Effector CD4-positive, alpha-beta T cell (primary cell): Measurements from ENCODE around the gene SHROOM4. TPM values are rescaled to one million over a fixed set of nuclear protein-coding genes. Genes with fewer than 3 reads are reported as not detected.

Experiments used
- DNase-seq: peaks from one replicate; pipeline ENCODE4 v3.0.0-alpha.2; 2020
- total RNA-seq: gene quantifications from one replicate; lab custom pipeline; 2026; lab: John Stamatoyannopoulos, UW

SHROOM4 gene, protein sequence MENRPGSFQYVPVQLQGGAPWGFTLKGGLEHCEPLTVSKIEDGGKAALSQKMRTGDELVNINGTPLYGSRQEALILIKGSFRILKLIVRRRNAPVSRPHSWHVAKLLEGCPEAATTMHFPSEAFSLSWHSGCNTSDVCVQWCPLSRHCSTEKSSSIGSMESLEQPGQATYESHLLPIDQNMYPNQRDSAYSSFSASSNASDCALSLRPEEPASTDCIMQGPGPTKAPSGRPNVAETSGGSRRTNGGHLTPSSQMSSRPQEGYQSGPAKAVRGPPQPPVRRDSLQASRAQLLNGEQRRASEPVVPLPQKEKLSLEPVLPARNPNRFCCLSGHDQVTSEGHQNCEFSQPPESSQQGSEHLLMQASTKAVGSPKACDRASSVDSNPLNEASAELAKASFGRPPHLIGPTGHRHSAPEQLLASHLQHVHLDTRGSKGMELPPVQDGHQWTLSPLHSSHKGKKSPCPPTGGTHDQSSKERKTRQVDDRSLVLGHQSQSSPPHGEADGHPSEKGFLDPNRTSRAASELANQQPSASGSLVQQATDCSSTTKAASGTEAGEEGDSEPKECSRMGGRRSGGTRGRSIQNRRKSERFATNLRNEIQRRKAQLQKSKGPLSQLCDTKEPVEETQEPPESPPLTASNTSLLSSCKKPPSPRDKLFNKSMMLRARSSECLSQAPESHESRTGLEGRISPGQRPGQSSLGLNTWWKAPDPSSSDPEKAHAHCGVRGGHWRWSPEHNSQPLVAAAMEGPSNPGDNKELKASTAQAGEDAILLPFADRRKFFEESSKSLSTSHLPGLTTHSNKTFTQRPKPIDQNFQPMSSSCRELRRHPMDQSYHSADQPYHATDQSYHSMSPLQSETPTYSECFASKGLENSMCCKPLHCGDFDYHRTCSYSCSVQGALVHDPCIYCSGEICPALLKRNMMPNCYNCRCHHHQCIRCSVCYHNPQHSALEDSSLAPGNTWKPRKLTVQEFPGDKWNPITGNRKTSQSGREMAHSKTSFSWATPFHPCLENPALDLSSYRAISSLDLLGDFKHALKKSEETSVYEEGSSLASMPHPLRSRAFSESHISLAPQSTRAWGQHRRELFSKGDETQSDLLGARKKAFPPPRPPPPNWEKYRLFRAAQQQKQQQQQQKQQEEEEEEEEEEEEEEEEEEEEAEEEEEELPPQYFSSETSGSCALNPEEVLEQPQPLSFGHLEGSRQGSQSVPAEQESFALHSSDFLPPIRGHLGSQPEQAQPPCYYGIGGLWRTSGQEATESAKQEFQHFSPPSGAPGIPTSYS (N-terminal part only)
- not detected for total RNA-seq

DNA sequence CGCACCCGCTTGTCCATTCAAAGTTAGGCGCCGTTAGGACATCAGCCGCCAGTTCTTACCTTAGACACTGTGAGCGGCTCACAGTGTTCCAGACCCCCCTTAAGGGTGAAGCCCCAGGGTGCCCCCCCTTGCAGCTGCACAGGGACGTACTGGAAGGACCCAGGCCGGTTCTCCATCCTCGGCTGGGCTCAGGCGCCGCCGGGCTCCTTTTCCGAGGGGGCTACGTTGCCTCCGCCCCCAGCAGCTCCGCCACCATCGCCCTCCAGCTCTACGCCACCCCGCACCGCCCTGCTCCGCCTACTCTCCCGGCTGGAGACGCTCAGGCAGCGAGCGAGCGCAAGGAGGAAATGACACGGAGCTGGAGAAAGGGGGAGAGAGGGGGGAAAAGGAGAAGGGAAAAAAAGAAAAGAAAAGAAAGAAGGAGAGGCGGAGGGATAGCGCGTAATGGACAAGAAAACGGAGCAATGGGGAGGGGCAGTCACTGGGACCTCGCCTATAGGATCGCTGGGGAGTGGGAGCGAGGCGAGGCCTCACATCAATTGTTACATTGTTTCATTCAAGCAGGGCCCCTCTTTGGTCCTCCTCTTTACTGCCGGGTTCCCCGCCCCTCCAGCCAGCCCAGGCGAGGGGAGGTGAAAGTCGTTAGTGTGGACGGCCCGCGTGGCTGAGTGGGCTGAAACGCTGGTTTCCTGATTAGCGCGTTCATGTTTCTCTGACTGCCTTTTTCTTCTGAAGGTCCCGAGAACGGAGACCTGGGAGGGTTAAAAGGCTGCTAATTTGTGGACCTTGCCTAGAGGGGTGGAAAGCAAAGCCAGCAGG, at the start of gene SHROOM4:
SHROOM4 (minus strand) TSS at position 352 of the 819 bp plus-strand sequence; CDS start at position 176, 176 bp downstream.
- no peak for DNase-seq

DNA sequence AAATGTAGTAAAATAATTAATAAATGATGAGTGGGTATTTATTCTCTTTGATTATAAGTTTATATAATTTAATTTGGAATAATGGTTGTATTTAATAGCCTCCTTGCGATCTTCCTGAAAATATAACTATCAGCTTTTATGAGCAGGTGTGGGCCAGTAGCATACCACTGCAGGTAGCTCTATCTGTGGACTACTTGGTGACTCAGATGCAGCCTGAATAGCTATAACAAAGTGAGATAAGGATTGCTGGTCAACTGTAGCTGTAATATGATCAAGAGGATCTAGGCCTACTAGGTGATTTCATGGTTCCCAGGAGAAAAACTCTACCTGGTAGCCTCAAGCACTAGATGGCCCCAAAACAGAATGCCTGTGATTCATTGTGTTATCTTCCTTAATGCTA, 49.5 kb upstream of the SHROOM4 start:
- no peak for DNase-seq

GRCh38 chrX:50860518-50860917, 46.5 kb upstream of the SHROOM4 start:
- no peak for DNase-seq

- DNase-seq: no peak
These were observed 44.6 kb upstream of the SHROOM4 start for GRCh38 chrX:50858548-50858947.

DNA sequence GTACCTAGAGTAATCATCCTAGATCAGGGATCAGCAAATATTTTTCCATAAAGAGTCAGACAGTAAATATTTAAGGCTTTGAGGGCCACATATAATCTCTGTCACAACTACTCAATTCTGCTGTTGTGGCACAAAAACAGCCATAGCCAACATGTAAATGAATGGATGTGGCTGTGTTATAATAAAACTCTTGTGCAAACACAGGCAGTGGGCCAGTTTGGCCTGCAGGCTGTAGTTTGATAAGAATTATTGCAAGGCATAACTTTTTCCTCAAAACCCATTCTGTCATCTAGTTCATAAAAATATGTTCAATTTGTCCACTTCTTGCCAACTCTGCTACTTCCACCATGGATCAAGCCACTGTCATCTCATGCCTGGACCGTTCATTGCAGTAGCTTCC, 39.4 kb upstream of the SHROOM4 start:
- DNase-seq: no peak

DNA sequence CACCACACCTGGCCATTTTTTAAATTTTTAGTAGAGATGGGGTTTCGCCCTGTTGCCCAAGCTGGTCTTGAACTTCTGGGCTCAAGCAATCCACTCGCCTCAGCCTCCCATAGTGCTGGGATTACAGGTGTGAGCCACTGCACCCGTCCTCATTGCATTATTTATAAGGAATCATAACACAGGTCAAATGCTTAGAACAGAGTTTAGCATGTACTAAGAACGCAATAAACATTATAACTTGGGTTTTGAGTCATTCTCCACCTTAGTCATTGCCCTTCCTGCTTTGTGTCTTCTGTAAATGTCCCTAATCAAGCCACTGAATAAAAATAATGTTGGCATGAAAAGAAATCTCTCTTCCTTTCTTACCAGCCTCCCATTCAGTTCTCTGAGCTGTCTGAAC, 38.5 kb upstream of the SHROOM4 start:
- DNase-seq: no peak

DNA sequence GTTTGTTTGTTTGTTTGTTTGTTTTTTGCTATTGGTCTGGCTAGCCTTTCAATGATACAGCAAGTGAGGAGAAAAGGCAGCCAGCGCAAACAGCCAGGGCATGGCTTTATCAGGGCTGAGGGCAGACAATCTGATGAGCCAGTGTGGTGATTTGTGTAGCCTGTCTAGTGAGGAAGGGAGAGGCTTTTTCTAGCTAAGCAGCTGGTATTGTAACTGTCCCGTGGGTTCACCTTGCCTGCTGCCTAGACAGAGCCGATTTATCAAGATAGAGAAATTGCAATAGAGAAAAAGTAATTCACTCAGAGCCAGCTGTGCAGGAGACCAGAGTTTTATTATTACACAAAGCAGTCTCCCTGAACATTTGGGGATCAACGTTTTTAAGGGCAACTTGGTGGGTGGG, 28.2 kb upstream of the SHROOM4 start:
- DNase-seq: no peak

DNA sequence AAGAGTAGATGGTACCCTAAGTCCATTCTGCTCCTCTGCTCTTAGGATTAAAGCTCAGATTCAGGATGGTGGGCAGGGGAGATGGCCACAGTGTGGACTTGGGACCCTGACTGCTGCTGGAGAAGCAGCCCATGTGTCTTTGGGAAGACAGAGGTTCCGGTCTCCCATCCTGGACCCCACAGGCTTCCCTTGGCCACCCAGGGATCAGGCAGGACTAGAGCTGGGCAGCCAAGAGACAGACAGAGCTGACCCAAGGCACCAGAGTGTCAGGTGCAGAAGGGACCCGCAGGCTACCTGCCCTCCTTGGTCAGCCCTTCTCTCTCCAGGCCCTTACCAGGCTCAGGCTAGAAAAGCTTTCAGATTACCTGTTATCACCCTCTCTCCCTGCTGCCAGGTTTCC, 25.7 kb upstream of the SHROOM4 start:
- DNase-seq: no peak

DNA sequence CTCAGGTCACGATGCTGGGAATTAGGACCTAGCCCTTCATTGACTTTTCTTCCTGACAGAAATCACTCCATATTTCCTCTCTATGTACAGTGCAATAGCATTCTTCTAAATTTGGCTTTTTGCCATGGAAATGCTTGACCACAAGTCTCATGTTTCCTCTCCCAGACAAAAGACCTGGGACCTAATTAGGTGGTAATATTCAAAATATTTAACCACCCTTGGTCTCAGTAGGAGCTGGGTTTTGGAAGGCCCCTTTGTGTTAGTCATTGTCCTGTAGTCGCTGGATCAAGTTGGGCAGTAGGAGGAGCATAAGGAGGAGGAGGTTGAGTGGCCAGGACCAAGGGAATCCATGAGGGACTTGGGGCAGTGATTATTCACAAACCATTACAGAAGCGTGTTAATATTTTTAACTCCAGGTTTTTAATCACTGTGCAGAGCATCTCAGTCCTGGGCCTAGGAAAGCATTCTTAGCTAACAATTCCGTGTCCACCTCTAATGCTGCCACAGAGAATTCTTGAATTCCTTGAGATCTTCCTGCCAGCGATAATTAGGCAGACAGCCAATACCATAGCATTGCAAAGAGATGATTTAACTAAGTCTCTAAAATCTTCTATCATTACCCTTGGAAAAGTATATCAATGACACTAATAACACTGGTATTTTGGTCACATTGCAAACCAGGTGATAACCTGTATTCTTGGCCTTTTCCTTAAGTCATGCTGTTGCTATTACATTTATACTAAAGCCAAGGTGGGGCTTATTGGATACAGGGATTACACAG, 25.0 kb upstream of the SHROOM4 start:
- DNase-seq: no peak

- DNase-seq: no peak
These were observed 14.0 kb upstream of the SHROOM4 start for GRCh38 chrX:50827996-50828395.

- DNase-seq: no peak
These were observed 11.8 kb upstream of the SHROOM4 start for GRCh38 chrX:50825825-50826224.

GRCh38 chrX:50818986-50819385, 5.0 kb upstream of the SHROOM4 start:
- no peak for DNase-seq

DNA sequence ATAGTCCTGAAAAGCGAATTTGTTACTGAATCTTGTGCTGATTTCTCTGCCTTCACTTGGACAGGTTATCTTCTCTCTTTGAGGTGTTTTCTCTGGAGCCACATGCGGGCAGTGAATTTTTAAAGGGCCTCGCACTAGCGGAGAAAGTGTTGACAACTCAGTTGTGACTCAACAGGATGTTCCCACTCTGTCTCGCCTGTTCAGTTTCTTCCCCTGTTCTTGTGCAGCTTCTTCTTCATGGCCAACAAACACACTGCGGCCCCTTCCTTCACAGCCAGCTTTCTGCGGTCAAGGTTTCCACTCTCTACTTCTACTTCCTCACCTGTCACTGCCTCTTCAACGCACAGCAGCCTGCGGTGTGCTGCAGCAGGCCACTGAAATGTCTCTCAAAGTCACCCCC, 1.1 kb upstream of the SHROOM4 start:
- DNase-seq: no peak

GRCh38 chrX:50814701-50815100, 707 bp upstream of the SHROOM4 start:
- no peak for DNase-seq

DNA sequence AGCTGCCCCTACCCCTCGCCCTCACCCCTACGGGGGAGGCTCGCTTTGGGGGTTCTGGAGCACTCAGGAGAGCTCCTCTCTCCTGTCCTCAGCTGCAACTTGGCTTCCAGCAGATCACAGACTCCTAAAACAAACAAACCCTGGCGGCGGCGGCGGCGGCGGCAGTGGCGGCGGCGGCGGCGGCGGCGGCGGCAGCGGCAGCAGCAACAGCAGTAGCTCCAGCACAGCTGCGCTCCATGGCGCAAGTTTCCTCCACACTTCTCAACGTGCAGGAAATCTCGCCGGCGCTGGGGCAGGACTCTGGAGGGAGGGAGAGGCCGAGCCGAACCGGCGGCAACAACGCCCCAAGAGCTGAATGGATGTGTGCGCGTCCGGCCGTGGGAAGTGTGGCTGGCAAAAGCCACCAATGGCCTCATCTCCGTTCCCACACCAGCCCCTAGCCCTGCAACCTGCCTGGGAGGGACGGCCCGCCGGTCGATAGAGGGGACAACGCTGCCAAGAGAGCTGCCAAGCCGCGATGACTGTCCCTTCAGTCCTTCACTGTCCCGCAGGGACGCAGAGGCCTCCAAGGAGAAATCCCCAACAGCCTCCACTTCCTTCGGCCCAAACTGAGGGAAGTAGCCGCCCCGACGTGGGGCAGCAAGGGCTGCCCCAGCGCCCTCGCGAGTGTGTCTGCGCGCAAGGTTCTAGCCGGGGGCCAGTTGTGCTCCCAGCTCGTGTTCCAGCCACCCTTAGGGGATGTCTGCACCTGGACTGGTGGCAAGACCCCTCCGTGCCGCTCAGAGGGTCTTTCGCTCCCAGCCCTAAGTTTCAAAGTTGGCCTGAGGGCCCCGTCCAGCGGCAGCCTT, 775 bp downstream of the SHROOM4 start:
- DNase-seq: no peak

- no peak for DNase-seq
These were observed 8.7 kb downstream of the SHROOM4 start for GRCh38 chrX:50805276-50805675.

DNA sequence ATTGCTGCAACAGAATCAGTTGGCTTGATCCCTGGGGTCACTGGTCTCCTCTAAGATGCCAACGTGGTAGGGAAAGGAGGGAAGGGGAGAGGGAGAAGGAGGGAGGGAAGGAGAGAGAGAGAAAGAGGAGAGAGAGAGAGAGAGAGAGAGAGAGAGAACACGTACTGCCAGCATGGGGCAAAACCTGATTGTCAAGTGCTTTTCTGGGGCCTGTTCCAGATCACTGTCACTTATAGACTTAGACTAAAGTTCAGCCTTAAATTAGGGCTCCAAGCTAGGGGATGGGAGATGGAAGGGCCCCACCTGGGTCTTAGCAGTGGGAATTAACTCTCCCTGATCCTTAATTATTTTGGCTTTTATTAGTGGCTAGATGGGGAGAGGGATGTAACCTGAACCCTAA, 12.9 kb downstream of the SHROOM4 start:
- DNase-seq: no peak

DNA sequence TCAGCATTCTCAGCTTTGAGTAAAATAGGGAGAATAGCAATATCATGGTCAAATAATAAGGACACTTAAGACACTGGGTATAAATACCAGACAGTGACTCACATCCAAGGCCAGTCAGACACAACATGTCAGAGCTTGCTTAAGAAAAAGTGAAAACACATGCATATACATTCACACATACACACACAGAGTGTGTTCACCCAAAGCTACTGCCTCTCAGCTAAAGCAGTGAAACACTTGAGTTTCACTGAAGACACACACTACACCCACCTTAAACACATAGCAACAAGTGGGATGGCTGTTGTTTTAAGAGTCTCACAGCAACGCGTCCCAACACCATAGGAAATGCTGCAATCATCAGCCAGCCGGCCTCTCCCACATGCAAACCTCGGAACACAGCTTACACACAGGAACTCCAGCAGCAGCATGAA, 14.4 kb downstream of the SHROOM4 start:
- DNase-seq: no peak

DNA sequence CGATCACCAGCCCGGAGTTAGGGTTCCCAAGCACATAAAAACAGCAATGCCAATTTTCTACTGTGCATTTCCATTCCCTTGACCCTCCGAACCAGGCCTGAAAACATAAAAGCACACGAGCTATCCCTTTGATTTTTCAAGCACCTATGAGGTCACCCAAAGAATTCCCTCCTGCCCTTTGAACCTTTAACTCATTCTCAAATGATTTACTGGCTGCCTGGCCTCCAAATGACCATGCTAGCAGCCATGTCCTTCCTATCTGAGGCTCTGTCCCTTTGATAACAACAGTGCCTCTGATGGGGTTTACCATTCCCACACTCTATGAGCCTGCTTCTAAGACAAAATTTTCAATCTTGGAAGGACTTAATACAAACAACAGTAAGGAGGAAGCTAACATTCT, 15.2 kb downstream of the SHROOM4 start:
- DNase-seq: no peak

GRCh38 chrX:50787099-50787498, 26.9 kb downstream of the SHROOM4 start:
- no peak for DNase-seq
